ENCODE measurements around the gene MED13. TPM values are rescaled to one million over a fixed set of nuclear protein-coding genes. Genes with fewer than 3 reads are reported as not detected.
"Not testable (repeated sequence)": the region's sequence is repeated elsewhere in the genome, so short reads cannot be mapped to it uniquely, and the experiment has no call there.

The MED13 gene
- total and polyA plus RNA-seq, 2 donors (not counting 1 experiment from before 2014, with no cell fraction given), result 36.2 to 47.1 TPM

DNA sequence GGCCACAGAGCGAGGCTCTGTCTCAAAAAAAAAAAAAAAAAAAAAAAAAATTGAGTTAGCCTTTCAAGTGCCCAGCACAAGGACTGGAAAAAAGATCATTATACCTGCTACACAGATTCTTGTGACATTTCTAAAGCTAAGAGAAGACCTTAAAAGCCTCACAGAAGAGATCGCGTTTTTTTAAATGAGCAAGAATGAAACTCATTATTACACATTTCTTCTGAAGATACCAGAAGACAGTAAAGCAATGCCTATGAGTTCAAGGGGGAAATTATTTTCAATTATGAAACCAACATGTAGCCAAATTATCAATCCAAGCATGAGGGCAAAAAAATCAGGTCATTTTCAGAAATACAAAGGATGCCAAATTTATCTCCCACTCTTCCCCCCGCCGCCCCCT is 56.8 kb downstream of the MED13 start:
- H3K4me1 ChIP-seq (ENCODE audit: control insufficient read depth, extremely low read depth, insufficient read depth, low read length), result no peaks in the 10 kb centered on the region
- H3K79me2 ChIP-seq (ENCODE audit: control insufficient read depth, insufficient read depth, low read length), result peaks cover 9% of the 10 kb centered on the region
- H3K9ac ChIP-seq (ENCODE audit: insufficient read depth, low read length), result no peak overlapping the region
- no peak for DNase-seq (ENCODE audit: low read depth in 2 of 2)
- H3K4me3 ChIP-seq (replicated peaks in 1 of 4; ENCODE audit: control extremely low read depth in 1 of 4, insufficient read depth in 1 of 4, low read depth in 3 of 4, low read length in 4 of 4), result no peak overlapping the region
- H2AFZ ChIP-seq (ENCODE audit: low read length), result no peak overlapping the region
- no peak overlapping the region for H3K4me2 ChIP-seq (ENCODE audit: extremely low read depth, insufficient read depth, low read length)
- no peaks in the 10 kb centered on the region for H3K9me3 ChIP-seq (ENCODE audit: control insufficient read depth, insufficient read depth, low read depth, low read length)
- H3K27me3 ChIP-seq (ENCODE audit: control insufficient read depth, insufficient read depth, low read length), result no peaks in the 10 kb centered on the region
- no peaks in the 10 kb centered on the region for H4K20me1 ChIP-seq (ENCODE audit: control insufficient read depth, extremely low read depth, insufficient read depth, low read length)
- no peak for TF ChIP-seq EZH2 (IDR thresholded peaks at IDR 0.05; ENCODE audit: low read length, missing control alignments)
- TF ChIP-seq, protein P1, sequence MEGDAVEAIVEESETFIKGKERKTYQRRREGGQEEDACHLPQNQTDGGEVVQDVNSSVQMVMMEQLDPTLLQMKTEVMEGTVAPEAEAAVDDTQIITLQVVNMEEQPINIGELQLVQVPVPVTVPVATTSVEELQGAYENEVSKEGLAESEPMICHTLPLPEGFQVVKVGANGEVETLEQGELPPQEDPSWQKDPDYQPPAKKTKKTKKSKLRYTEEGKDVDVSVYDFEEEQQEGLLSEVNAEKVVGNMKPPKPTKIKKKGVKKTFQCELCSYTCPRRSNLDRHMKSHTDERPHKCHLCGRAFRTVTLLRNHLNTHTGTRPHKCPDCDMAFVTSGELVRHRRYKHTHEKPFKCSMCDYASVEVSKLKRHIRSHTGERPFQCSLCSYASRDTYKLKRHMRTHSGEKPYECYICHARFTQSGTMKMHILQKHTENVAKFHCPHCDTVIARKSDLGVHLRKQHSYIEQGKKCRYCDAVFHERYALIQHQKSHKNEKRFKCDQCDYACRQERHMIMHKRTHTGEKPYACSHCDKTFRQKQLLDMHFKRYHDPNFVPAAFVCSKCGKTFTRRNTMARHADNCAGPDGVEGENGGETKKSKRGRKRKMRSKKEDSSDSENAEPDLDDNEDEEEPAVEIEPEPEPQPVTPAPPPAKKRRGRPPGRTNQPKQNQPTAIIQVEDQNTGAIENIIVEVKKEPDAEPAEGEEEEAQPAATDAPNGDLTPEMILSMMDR (conservative IDR thresholded peaks at IDR 0.05 in 1 of 2, IDR thresholded peaks at IDR 0.05 in 1 of 2; ENCODE audit: low read depth in 1 of 2, low read length in 2 of 2), result no peak
- no peaks in the 10 kb centered on the region for H3K36me3 ChIP-seq (ENCODE audit: control insufficient read depth, insufficient read depth, low read length)
- H3K27ac ChIP-seq (ENCODE audit: insufficient read depth, low read length), result no peak overlapping the region

DNA sequence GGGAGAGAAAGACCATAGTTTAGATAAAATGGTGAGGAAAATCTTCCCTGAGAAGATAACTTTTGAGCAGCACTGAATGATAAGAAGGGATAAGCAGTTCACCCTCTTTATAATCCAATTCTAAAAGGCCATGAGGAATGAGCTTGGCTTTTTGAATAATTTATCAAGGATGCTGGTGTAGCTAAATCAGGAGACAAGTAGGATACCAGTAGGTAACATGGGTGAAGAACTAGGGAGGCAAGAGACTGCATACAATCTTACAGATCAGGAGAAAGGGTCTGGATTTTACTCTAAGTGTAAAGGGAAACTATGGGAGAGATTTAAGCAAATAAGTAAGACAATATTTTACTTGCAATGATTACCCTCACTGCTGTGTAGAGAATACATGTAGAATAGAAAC is 60.7 kb downstream of the MED13 start:
- no peak overlapping the region for H3K4me3 ChIP-seq (replicated peaks in 1 of 4; ENCODE audit: control extremely low read depth in 1 of 4, insufficient read depth in 1 of 4, low read depth in 3 of 4, low read length in 4 of 4)
- H3K27ac ChIP-seq (ENCODE audit: insufficient read depth, low read length), result no peak overlapping the region
- no peak overlapping the region for H3K9ac ChIP-seq (ENCODE audit: insufficient read depth, low read length)
- DNase-seq (ENCODE audit: low read depth in 2 of 2), result no peak
- no peaks in the 10 kb centered on the region for H3K36me3 ChIP-seq (ENCODE audit: control insufficient read depth, insufficient read depth, low read length)
- H3K4me1 ChIP-seq (ENCODE audit: control insufficient read depth, extremely low read depth, insufficient read depth, low read length), result no peaks in the 10 kb centered on the region
- H3K4me2 ChIP-seq (ENCODE audit: extremely low read depth, insufficient read depth, low read length), result no peak overlapping the region
- no peaks in the 10 kb centered on the region for H3K27me3 ChIP-seq (ENCODE audit: control insufficient read depth, insufficient read depth, low read length)
- H3K79me2 ChIP-seq (ENCODE audit: control insufficient read depth, insufficient read depth, low read length), result peaks cover 14% of the 10 kb centered on the region
- no peaks in the 10 kb centered on the region for H3K9me3 ChIP-seq (ENCODE audit: control insufficient read depth, insufficient read depth, low read depth, low read length)
- no peak overlapping the region for H2AFZ ChIP-seq (ENCODE audit: low read length)
- H4K20me1 ChIP-seq (ENCODE audit: control insufficient read depth, extremely low read depth, insufficient read depth, low read length), result no peaks in the 10 kb centered on the region
- no peak for TF ChIP-seq EZH2 (IDR thresholded peaks at IDR 0.05; ENCODE audit: low read length, missing control alignments)
- TF ChIP-seq, protein P1 (conservative IDR thresholded peaks at IDR 0.05 in 1 of 2, IDR thresholded peaks at IDR 0.05 in 1 of 2; ENCODE audit: low read depth in 1 of 2, low read length in 2 of 2), result no peak

DNA sequence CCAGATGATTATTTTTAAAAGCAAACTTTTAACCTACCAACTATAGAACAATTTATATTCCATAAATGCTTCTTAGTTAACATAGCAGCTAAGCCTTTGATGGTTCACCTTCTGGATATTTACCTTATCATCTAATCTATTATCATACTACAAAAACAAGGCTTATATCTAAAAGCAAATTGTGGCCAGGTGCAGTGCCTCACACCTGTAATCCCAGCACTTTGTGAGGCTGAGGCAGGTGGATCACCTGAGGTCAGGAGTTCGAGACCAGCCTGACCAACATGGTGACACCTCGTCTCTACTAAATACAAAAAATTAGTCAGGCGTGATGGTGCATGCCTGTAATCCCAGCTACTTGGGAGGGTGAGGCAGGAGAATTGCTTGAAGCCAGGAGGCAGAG is 61.9 kb downstream of the MED13 start:
- H3K9me3 ChIP-seq (ENCODE audit: control insufficient read depth, insufficient read depth, low read depth, low read length); H3K4me3 ChIP-seq (replicated peaks in 1 of 4; ENCODE audit: control extremely low read depth in 1 of 4, insufficient read depth in 1 of 4, low read depth in 3 of 4, low read length in 4 of 4); H3K27ac ChIP-seq (ENCODE audit: insufficient read depth, low read length); H3K27me3 ChIP-seq (ENCODE audit: control insufficient read depth, insufficient read depth, low read length); H3K9ac ChIP-seq (ENCODE audit: insufficient read depth, low read length); DNase-seq (ENCODE audit: low read depth in 2 of 2); H2AFZ ChIP-seq (ENCODE audit: low read length); H3K36me3 ChIP-seq (ENCODE audit: control insufficient read depth, insufficient read depth, low read length); H4K20me1 ChIP-seq (ENCODE audit: control insufficient read depth, extremely low read depth, insufficient read depth, low read length); H3K4me1 ChIP-seq (ENCODE audit: control insufficient read depth, extremely low read depth, insufficient read depth, low read length); H3K4me2 ChIP-seq (ENCODE audit: extremely low read depth, insufficient read depth, low read length): not testable (repeated sequence)
- peaks cover 11% of the 10 kb centered on the region for H3K79me2 ChIP-seq (ENCODE audit: control insufficient read depth, insufficient read depth, low read length)

Data from fibroblast of lung (primary cell).